ENCODE data around the gene PHAX.
"Not testable (repeated sequence)": the region's sequence is repeated elsewhere in the genome, so short reads cannot be mapped to it uniquely, and the experiment has no call there.

The PHAX gene

GRCh38 chr5:126600631-126601511 is at the start of gene PHAX:
Gene PHAX, plus strand, starts transcription at chr5:126600947. Its CDS starts 16 bp downstream, at chr5:126600963.
- H3K4me1 ChIP-seq (ENCODE audit: control insufficient read depth, insufficient read depth, low read length): peaks cover 21% of the 10 kb centered on the region
- H3K27me3 ChIP-seq (ENCODE audit: control insufficient read depth, insufficient read depth, low read length): no peaks in the 10 kb centered on the region
- H3K9ac ChIP-seq (ENCODE audit: low read length): peak within 1 kb of the TSS; percentile 84

GRCh38 chr5:126552614-126553013 is 48.1 kb upstream of the PHAX start:
- no peaks in the 10 kb centered on the region for H3K36me3 ChIP-seq (ENCODE audit: control insufficient read depth, insufficient read depth, low read length)
- H3K27me3 ChIP-seq (ENCODE audit: control insufficient read depth, insufficient read depth, low read length): no peaks in the 10 kb centered on the region
- H3K9me3 ChIP-seq (ENCODE audit: control insufficient read depth, low read length): no peaks in the 10 kb centered on the region
- no peak overlapping the region for H3K9ac ChIP-seq (ENCODE audit: low read length)
- no peaks in the 10 kb centered on the region for H3K4me1 ChIP-seq (ENCODE audit: control insufficient read depth, insufficient read depth, low read length)
- no peak overlapping the region for H3K4me3 ChIP-seq (ENCODE audit: low read length)

More at GRCh38 chr5:126600631-126601511, at the start of gene PHAX:
- H3K36me3 ChIP-seq (ENCODE audit: control insufficient read depth, insufficient read depth, low read length): no peaks in the 10 kb centered on the region
- H3K4me3 ChIP-seq (ENCODE audit: low read length): peak within 1 kb of the TSS; percentile 95
- no peaks in the 10 kb centered on the region for H3K9me3 ChIP-seq (ENCODE audit: control insufficient read depth, low read length)

GRCh38 chr5:126555101-126555500 is 45.6 kb upstream of the PHAX start:
- H3K9ac ChIP-seq (ENCODE audit: low read length); H3K4me3 ChIP-seq (ENCODE audit: low read length); H3K4me1 ChIP-seq (ENCODE audit: control insufficient read depth, insufficient read depth, low read length); H3K27me3 ChIP-seq (ENCODE audit: control insufficient read depth, insufficient read depth, low read length); H3K9me3 ChIP-seq (ENCODE audit: control insufficient read depth, low read length); H3K36me3 ChIP-seq (ENCODE audit: control insufficient read depth, insufficient read depth, low read length): not testable (repeated sequence)

GRCh38 chr5:126561908-126562307 is 38.8 kb upstream of the PHAX start:
- Histone ChIP-seq H3K9me3 (ENCODE audit: control insufficient read depth, low read length) (no peaks in the 10 kb centered on the region), H3K4me1 (ENCODE audit: control insufficient read depth, insufficient read depth, low read length) (no peaks in the 10 kb centered on the region), H3K4me3 (ENCODE audit: low read length) (no peak overlapping the region), H3K9ac (ENCODE audit: low read length) (no peak overlapping the region), H3K27me3 (ENCODE audit: control insufficient read depth, insufficient read depth, low read length) (no peaks in the 10 kb centered on the region), H3K36me3 (ENCODE audit: control insufficient read depth, insufficient read depth, low read length) (no peaks in the 10 kb centered on the region)

- H3K27me3 ChIP-seq (ENCODE audit: control insufficient read depth, insufficient read depth, low read length): no peaks in the 10 kb centered on the region
- no peak overlapping the region for H3K4me3 ChIP-seq (ENCODE audit: low read length)
- no peaks in the 10 kb centered on the region for H3K4me1 ChIP-seq (ENCODE audit: control insufficient read depth, insufficient read depth, low read length)
- H3K36me3 ChIP-seq (ENCODE audit: control insufficient read depth, insufficient read depth, low read length): no peaks in the 10 kb centered on the region
- H3K9ac ChIP-seq (ENCODE audit: low read length): no peak overlapping the region
- H3K9me3 ChIP-seq (ENCODE audit: control insufficient read depth, low read length): no peaks in the 10 kb centered on the region
Measured at GRCh38 chr5:126562823-126563222, 37.9 kb upstream of the PHAX start.

GRCh38 chr5:126568206-126568755 is 32.5 kb upstream of the PHAX start:
- Histone ChIP-seq H3K4me1 (ENCODE audit: control insufficient read depth, insufficient read depth, low read length) (no peaks in the 10 kb centered on the region), H3K36me3 (ENCODE audit: control insufficient read depth, insufficient read depth, low read length) (peaks cover 3% of the 10 kb centered on the region), H3K4me3 (ENCODE audit: low read length) (no peak overlapping the region), H3K9ac (ENCODE audit: low read length) (no peak overlapping the region), H3K27me3 (ENCODE audit: control insufficient read depth, insufficient read depth, low read length) (no peaks in the 10 kb centered on the region), H3K9me3 (ENCODE audit: control insufficient read depth, low read length) (no peaks in the 10 kb centered on the region)

GRCh38 chr5:126575644-126576043 is 25.1 kb upstream of the PHAX start:
- Histone ChIP-seq H3K9ac (ENCODE audit: low read length) (no peak overlapping the region), H3K27me3 (ENCODE audit: control insufficient read depth, insufficient read depth, low read length) (no peaks in the 10 kb centered on the region), H3K4me3 (ENCODE audit: low read length) (no peak overlapping the region), H3K4me1 (ENCODE audit: control insufficient read depth, insufficient read depth, low read length) (no peaks in the 10 kb centered on the region), H3K9me3 (ENCODE audit: control insufficient read depth, low read length) (no peaks in the 10 kb centered on the region), H3K36me3 (ENCODE audit: control insufficient read depth, insufficient read depth, low read length) (no peaks in the 10 kb centered on the region)

- Histone ChIP-seq H3K27me3 (ENCODE audit: control insufficient read depth, insufficient read depth, low read length) (no peaks in the 10 kb centered on the region), H3K4me3 (ENCODE audit: low read length) (no peak overlapping the region), H3K4me1 (ENCODE audit: control insufficient read depth, insufficient read depth, low read length) (no peaks in the 10 kb centered on the region), H3K9ac (ENCODE audit: low read length) (no peak overlapping the region), H3K36me3 (ENCODE audit: control insufficient read depth, insufficient read depth, low read length) (no peaks in the 10 kb centered on the region), H3K9me3 (ENCODE audit: control insufficient read depth, low read length) (no peaks in the 10 kb centered on the region)
Measured at GRCh38 chr5:126576974-126577373, 23.8 kb upstream of the PHAX start.

GRCh38 chr5:126577415-126577814 is 23.3 kb upstream of the PHAX start:
- H3K4me3 ChIP-seq (ENCODE audit: low read length): no peak overlapping the region
- H3K9me3 ChIP-seq (ENCODE audit: control insufficient read depth, low read length): no peaks in the 10 kb centered on the region
- H3K27me3 ChIP-seq (ENCODE audit: control insufficient read depth, insufficient read depth, low read length): no peaks in the 10 kb centered on the region
- H3K36me3 ChIP-seq (ENCODE audit: control insufficient read depth, insufficient read depth, low read length): no peaks in the 10 kb centered on the region
- no peak overlapping the region for H3K9ac ChIP-seq (ENCODE audit: low read length)
- no peaks in the 10 kb centered on the region for H3K4me1 ChIP-seq (ENCODE audit: control insufficient read depth, insufficient read depth, low read length)

- Histone ChIP-seq H3K9ac (ENCODE audit: low read length) (no peak overlapping the region), H3K27me3 (ENCODE audit: control insufficient read depth, insufficient read depth, low read length) (no peaks in the 10 kb centered on the region), H3K9me3 (ENCODE audit: control insufficient read depth, low read length) (no peaks in the 10 kb centered on the region), H3K36me3 (ENCODE audit: control insufficient read depth, insufficient read depth, low read length) (no peaks in the 10 kb centered on the region), H3K4me1 (ENCODE audit: control insufficient read depth, insufficient read depth, low read length) (no peaks in the 10 kb centered on the region), H3K4me3 (ENCODE audit: low read length) (no peak overlapping the region)
Measured at GRCh38 chr5:126579716-126580115, 21.0 kb upstream of the PHAX start.

GRCh38 chr5:126583761-126584160 is 17.0 kb upstream of the PHAX start:
- Histone ChIP-seq H3K36me3 (ENCODE audit: control insufficient read depth, insufficient read depth, low read length) (no peaks in the 10 kb centered on the region), H3K4me1 (ENCODE audit: control insufficient read depth, insufficient read depth, low read length) (no peaks in the 10 kb centered on the region), H3K9me3 (ENCODE audit: control insufficient read depth, low read length) (no peaks in the 10 kb centered on the region), H3K4me3 (ENCODE audit: low read length) (no peak overlapping the region), H3K9ac (ENCODE audit: low read length) (no peak overlapping the region), H3K27me3 (ENCODE audit: control insufficient read depth, insufficient read depth, low read length) (no peaks in the 10 kb centered on the region)

- H3K9me3 ChIP-seq (ENCODE audit: control insufficient read depth, low read length): no peaks in the 10 kb centered on the region
- H3K4me3 ChIP-seq (ENCODE audit: low read length): no peak overlapping the region
- H3K36me3 ChIP-seq (ENCODE audit: control insufficient read depth, insufficient read depth, low read length): no peaks in the 10 kb centered on the region
- H3K27me3 ChIP-seq (ENCODE audit: control insufficient read depth, insufficient read depth, low read length): no peaks in the 10 kb centered on the region
- no peak overlapping the region for H3K9ac ChIP-seq (ENCODE audit: low read length)
- no peaks in the 10 kb centered on the region for H3K4me1 ChIP-seq (ENCODE audit: control insufficient read depth, insufficient read depth, low read length)
Measured at GRCh38 chr5:126587551-126588390, 13.0 kb upstream of the PHAX start.

Data from mucosa of stomach (tissue), 1 donor.